Muscle of leg (tissue), 11 donors: Measurements from ENCODE around the gene TNFRSF1A. TPM values are rescaled to one million over a fixed set of nuclear protein-coding genes. Genes with fewer than 3 reads are reported as not detected.

Experiments used
- DNase-seq: peaks from one replicate; pipeline ENCODE4 v3.0.0; 2013
- H3K27ac ChIP-seq: one replicate; pipeline ENCODE4 v1.5.1; 2013; ENCODE audit warnings: mild to moderate bottlenecking, low read length, control low read depth
- H3K27me3 ChIP-seq: one replicate; pipeline ENCODE4 v1.6.1; 2013; ENCODE audit warnings: low read length; ENCODE audit not compliant: control insufficient read depth, insufficient read depth
- H3K36me3 ChIP-seq: one replicate; pipeline ENCODE4 v1.6.1; 2013; ENCODE audit warnings: low read length; ENCODE audit not compliant: control insufficient read depth, insufficient read depth
- H3K4me1 ChIP-seq: one replicate; pipeline ENCODE4 v1.6.1; 2013; ENCODE audit warnings: low read length; ENCODE audit not compliant: control insufficient read depth, insufficient read depth
- H3K4me3 ChIP-seq: one replicate; pipeline ENCODE4 v1.5.1; 2013; ENCODE audit warnings: low read length, control low read depth
- H3K9me3 ChIP-seq: replicated peaks from 2 replicates; pipeline ENCODE4 v1.6.1; 2013; ENCODE audit warnings: low read depth, low read length; ENCODE audit not compliant: control insufficient read depth
- whole genome bisulfite sequencing: methylation state at CpG from one replicate; pipeline ENCODE4 v1.1.5; 2013; ENCODE audit warnings: missing lambda C conversion rate; ENCODE audit not compliant: insufficient coverage; 5-methylcytosine and 5-hydroxymethylcytosine counted together
- polyA plus RNA-seq, 8 donors: library from polyadenylated mRNA; unstranded; fragments of 120-200 nt; gene quantifications; one replicate each; pipeline versions ENCODE4 v1.2.1 to v1.2.3, GENCODE V29; 2013; ENCODE audit warnings: inconsistent platforms in 1 of 8, low replicate concordance in 1 of 8; ENCODE audit not compliant: insufficient read length in 8 of 8, insufficient read depth in 1 of 8
- total RNA-seq: library from RNA; stranded (reverse); fragments of 120-200 nt; gene quantifications from one replicate; pipeline ENCODE4 v1.2.4, GENCODE V29; 2013

Gene TNFRSF1A
- total and polyA plus RNA-seq, 9 donors = 38.5 to 92.0 (median 64.1) TPM

DNA sequence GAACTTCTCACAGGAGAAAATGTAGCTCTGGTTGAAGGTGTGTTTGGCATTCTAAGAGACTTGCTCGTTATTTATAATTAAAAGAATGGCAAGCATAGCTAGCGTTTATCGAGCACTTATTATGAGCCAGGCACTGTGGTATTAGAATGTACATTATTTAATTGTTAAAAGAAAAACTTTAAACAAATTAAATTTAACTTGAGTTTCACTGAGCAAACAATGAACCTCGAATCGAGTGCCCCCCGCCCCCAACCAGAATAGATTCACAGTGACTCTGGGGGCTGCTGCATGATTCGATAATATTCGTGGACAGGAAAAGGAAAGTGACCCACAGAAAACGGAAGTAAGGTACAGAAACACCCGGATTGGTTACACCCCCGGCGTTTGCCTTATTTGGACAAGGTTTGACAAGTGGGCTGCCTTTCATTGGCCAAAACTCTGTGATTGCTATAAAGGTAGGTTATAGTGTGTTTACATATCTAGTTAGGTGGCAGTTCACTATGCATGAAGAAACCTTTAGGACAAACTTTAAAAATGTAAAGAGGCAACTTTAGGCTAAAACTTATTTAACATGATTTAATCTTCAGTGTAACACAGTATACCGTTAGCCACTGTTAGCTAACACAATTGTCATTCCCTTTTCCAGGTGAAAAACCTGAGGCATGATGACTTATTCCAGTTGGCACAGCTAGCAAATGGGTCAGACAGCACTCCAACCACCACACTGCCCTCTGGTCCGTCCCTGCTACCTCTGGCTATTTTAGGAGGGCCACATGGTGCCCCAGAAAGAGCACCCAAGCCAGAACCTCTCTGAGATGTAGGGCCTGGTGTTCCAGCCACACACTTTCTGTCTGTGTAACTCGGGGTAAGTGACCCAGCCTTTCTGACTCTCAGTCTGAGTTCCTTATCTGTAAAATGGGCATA, 26.4 kb upstream of the TNFRSF1A start:
- Histone ChIP-seq H3K4me3 (no peak overlapping the region), H3K27me3 (no peaks in the 10 kb centered on the region), H3K4me1 (peaks cover 6% of the 10 kb centered on the region), H3K27ac (no peak overlapping the region), H3K36me3 (no peaks in the 10 kb centered on the region), H3K9me3 (no peaks in the 10 kb centered on the region)
- no peak for DNase-seq
- WGBS = 78% methylated on average over 8 of the region's 15 CpGs

DNA sequence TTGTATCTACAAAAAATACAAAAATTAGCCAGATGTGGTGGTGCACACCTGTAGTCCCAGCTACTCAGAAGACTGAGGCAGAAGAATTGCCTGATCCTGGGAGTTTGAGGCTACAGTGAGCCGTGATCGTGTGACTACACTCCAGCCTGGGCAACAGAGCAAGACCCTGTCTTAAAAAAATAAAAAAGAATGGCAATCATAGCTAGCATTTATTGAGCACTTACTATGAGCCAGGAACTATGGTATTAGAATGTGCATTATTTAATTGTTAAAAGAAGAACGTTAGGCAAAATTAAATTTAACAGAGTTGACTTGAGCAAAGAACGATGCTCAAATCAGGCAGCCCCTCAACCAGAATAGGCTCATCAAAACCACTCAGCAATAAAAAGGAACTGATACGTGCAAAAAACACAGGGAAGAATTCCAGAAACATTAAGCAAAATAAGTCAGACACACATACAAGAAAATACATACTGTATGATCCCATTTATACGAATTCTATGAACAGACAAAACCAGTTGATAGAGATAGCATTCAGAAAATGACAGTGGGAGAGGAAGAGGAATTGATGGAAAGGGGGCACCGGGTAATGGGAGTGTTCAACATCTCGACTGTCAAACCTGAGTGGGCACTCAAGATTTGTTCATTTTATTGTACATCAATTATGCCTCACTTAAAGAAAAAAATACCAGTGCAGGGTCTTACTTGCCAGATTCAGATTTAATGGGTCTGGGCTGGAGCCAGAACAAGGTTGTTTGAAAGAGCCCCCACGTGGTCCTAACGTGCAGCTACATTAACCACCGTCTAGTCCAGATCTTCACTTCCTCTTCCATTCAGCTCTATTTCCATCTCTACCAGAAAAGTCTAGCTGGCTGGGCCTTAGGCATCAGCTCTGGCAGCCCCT, 25.4 kb upstream of the TNFRSF1A start:
- 61% methylated on average over 3 of the region's 11 CpGs for WGBS

DNA sequence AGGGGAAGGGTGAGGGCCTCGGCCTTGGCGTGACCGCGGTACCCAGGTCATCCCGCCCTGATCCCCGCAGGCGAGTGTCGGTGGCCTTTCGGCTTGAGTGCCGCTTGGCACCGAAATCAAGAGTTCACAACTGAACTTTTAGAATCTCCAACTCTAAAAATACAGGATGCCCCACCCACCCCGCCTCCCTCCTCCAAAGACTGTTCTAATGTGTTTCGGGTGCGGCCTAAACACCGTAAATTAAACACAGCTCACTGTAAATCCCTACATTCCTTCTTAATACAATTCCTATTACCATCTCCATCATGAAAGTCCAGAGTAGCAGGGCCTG, 22.1 kb upstream of the TNFRSF1A start:
- H3K4me3 ChIP-seq = peak overlapping the region; percentile 51
- no peak for DNase-seq
- H3K9me3 ChIP-seq = no peaks in the 10 kb centered on the region
- peaks cover 11% of the 10 kb centered on the region for H3K4me1 ChIP-seq
- 41% methylated on average over 6 of the region's 15 CpGs for WGBS
- H3K27me3 ChIP-seq = peaks cover 2% of the 10 kb centered on the region
- no peaks in the 10 kb centered on the region for H3K36me3 ChIP-seq
- H3K27ac ChIP-seq = peak overlapping the region; percentile 47

More for the DNA sequence above, 25.4 kb upstream of the TNFRSF1A start:
- H3K27me3 ChIP-seq = no peaks in the 10 kb centered on the region
- H3K4me3 ChIP-seq = no peak overlapping the region
- H3K27ac ChIP-seq = no peak overlapping the region
- H3K36me3 ChIP-seq = no peaks in the 10 kb centered on the region
- peak; percentile 66 for DNase-seq
- no peaks in the 10 kb centered on the region for H3K9me3 ChIP-seq
- peaks cover 11% of the 10 kb centered on the region for H3K4me1 ChIP-seq

DNA sequence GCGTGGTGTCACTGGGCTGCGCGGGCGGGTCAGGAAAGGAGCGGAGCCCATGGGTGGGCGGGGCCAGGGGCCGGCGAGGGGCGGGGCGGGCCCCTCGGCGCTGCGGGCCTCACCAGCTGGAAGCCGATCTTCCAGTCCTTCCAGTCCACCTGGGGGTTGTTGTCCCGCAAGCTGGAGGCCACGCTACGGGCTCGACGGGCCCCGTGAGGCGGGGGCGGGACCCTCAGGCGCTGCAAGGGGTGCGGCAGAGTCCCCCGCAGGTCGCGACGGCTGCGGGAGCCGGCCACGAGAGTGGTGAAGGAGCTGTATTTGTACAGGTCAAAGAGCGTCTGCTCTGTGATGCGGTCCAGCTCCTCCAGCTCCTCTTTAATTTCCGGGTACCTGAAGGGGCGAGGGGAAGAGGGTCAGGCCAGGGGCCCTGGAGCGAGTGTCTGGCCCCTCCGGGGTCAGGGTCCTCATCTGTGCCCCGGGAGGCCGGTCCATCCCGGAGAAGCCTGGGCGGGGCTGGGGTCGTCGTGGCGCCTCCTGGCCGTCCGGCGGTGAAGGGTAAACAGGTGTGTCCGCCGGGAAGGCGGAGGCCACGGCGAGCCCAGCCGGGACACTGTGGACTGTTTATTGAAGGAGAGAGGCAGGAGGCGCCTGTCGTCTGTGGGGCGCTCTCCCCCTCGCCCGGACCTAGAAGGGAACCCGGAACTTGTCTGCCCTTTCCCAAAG, 21.6 kb upstream of the TNFRSF1A start:
- peak overlapping the region; percentile 51 for H3K4me3 ChIP-seq
- DNase-seq = peak; percentile 77
- H3K36me3 ChIP-seq = no peaks in the 10 kb centered on the region
- H3K9me3 ChIP-seq = no peaks in the 10 kb centered on the region
- H3K27me3 ChIP-seq = peaks cover 2% of the 10 kb centered on the region
- peak overlapping the region; percentile 47 for H3K27ac ChIP-seq
- H3K4me1 ChIP-seq = peaks cover 11% of the 10 kb centered on the region
- 6% methylated on average over 49 of the region's 59 CpGs for WGBS

DNA sequence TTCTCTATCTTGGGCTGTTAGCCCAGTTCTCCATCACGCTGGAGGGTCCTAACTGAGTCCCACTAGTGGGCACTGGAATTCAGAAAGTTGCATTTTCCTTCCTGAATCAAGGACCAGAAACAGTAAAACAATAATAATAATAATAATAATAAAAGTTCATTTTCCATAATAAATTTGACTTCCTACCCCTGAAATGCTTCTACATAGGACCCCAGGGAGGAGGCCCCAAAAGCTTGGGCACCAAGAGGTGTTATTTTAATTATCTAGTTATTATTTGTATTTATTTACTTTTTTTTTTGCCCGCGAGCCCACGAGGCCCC, 21.1 kb upstream of the TNFRSF1A start:
- DNase-seq = no peak
- H3K4me3 ChIP-seq = peak overlapping the region; percentile 51
- peaks cover 11% of the 10 kb centered on the region for H3K4me1 ChIP-seq
- H3K36me3 ChIP-seq = no peaks in the 10 kb centered on the region
- peaks cover 2% of the 10 kb centered on the region for H3K27me3 ChIP-seq
- H3K27ac ChIP-seq = no peak overlapping the region
- 0% methylated on average over 1 of the region's 4 CpGs for WGBS
- H3K9me3 ChIP-seq = no peaks in the 10 kb centered on the region

DNA sequence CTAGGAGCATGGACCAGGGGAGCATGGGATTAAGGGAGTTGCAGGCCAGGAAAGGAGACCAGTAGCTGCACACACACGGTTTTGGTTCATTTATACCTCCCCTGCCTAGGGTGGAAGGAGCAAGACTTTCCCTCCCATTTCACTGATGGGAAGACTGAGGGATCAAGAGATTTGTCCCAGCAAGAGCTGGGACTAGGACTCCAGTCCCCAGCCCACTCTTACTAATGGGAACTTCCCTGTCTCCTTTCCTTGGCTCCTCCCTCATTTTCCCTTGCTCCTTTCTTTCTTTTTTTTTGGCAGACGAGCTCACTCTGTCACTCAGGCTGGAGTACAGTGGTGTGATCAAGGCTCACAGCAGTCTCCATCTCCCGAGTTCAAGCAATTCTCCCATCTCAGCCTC, 20.5 kb upstream of the TNFRSF1A start:
- Histone ChIP-seq H3K9me3 (no peaks in the 10 kb centered on the region), H3K4me3 (no peak overlapping the region), H3K27ac (no peak overlapping the region), H3K36me3 (no peaks in the 10 kb centered on the region), H3K27me3 (peaks cover 2% of the 10 kb centered on the region), H3K4me1 (peaks cover 11% of the 10 kb centered on the region)
- no peak for DNase-seq
- WGBS = 38% methylated on average over 2 of the region's 3 CpGs

DNA sequence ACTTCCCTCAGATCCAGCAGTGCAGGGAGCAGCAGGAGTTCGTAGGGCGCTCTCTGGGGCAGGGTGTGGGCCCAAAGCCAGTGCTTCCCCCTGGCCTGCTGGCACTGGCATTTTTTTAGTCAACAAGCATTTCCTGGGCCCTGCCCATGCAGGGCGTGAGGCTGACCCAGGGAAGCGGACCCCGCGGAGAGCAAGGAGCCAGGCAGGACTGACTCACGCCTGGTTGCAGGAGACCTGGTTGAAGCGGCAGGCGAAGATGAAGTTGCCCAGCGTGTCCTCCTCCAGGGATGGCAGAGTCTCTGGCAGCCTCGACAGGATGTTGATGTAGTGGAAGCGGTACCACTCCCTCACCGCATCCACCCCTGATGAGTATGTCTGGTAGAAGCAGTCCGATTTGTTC, 20.0 kb upstream of the TNFRSF1A start:
- WGBS = 79% methylated on average over 12 of the region's 14 CpGs
- Histone ChIP-seq H3K36me3 (no peaks in the 10 kb centered on the region), H3K27me3 (peaks cover 2% of the 10 kb centered on the region), H3K27ac (no peak overlapping the region), H3K4me3 (no peak overlapping the region), H3K4me1 (peaks cover 11% of the 10 kb centered on the region), H3K9me3 (no peaks in the 10 kb centered on the region)
- no peak for DNase-seq

DNA sequence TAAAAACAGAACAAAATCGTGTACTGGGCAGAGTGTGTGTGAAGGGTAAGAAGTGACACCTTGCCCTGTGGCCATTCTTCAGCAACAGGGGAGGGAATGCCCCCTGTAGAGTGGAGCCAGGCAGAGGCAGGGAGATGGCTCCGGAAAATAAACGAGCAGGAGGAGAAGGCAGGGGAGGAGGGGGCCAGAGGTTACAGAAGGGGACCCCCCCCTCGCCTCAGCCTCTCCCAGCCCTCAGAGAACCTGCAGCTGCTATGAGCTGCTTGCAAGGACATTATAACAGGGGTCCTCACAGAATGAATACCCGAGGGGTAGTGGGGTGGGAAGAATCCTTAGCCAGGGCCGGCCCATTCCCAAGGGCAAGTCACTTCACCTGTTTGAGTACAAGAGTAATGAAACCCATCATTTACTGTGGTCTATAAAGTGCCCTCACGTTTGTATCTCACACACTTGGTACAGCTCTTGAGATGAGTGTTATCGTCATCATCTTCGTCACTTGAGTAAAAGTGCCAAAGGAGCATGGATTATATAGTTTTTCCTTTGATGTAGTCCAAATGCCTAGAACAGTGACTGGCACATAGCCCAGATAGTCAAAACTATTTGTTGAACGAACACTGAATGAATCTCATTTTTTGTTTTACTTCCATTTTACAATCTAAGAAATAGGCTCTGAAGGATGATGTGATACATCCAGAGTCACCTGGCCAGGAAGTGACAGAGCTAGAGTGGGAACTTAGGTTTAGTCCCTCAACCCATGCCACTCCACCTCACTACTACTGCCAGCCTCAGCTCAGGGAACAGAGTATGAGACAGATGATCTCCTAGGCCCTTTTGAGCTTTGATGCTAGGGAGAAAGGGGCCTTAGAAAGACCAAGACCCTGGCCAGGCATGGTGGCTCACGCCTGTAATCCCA, 19.0 kb upstream of the TNFRSF1A start:
- Histone ChIP-seq H3K4me3 (no peak overlapping the region), H3K9me3 (no peaks in the 10 kb centered on the region), H3K27ac (no peak overlapping the region), H3K27me3 (peaks cover 2% of the 10 kb centered on the region), H3K4me1 (peaks cover 11% of the 10 kb centered on the region), H3K36me3 (no peaks in the 10 kb centered on the region)
- no peak for DNase-seq
- WGBS = 38% methylated on average over 1 of the region's 11 CpGs

DNA sequence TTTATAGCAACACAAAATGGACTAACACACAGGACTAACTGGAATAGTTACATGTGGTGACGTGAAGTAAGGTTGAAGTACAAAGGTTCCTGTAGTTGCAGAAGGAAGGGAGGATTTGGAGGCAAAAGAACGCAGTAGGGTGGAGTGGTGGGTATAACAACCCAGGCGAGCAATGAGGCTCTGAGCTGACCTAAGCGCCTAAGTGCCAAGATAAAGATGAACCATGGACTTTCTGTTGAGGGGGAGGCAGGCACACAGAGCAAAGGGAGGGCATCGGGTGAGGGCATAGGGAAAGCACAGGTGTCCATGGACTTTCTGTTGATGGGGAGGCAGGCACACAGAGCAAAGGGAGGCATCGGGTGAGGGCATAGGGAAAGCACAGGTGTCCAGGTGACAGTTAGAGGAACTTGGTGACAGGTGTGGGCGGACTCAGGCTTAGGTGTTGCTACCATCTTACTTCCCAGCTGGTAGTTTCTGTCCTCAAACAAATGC, 18.2 kb upstream of the TNFRSF1A start:
- no peaks in the 10 kb centered on the region for H3K36me3 ChIP-seq
- DNase-seq = no peak
- no peaks in the 10 kb centered on the region for H3K9me3 ChIP-seq
- H3K4me3 ChIP-seq = no peak overlapping the region
- H3K27me3 ChIP-seq = peaks cover 2% of the 10 kb centered on the region
- peaks cover 11% of the 10 kb centered on the region for H3K4me1 ChIP-seq
- no peak overlapping the region for H3K27ac ChIP-seq
- 83% methylated on average over 6 of the region's 7 CpGs for WGBS
